Measurements from ENCODE around the gene TRIM56. TPM values are rescaled to one million over a fixed set of nuclear protein-coding genes. Genes with fewer than 3 reads are reported as not detected.
"Not testable (repeated sequence)": the region's sequence is repeated elsewhere in the genome, so short reads cannot be mapped to it uniquely, and the experiment has no call there.

The TRIM56 gene, protein sequence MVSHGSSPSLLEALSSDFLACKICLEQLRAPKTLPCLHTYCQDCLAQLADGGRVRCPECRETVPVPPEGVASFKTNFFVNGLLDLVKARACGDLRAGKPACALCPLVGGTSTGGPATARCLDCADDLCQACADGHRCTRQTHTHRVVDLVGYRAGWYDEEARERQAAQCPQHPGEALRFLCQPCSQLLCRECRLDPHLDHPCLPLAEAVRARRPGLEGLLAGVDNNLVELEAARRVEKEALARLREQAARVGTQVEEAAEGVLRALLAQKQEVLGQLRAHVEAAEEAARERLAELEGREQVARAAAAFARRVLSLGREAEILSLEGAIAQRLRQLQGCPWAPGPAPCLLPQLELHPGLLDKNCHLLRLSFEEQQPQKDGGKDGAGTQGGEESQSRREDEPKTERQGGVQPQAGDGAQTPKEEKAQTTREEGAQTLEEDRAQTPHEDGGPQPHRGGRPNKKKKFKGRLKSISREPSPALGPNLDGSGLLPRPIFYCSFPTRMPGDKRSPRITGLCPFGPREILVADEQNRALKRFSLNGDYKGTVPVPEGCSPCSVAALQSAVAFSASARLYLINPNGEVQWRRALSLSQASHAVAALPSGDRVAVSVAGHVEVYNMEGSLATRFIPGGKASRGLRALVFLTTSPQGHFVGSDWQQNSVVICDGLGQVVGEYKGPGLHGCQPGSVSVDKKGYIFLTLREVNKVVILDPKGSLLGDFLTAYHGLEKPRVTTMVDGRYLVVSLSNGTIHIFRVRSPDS
- 10 to 100 TPM; 77.4 to 77.8 TPM for total RNA-seq

DNA sequence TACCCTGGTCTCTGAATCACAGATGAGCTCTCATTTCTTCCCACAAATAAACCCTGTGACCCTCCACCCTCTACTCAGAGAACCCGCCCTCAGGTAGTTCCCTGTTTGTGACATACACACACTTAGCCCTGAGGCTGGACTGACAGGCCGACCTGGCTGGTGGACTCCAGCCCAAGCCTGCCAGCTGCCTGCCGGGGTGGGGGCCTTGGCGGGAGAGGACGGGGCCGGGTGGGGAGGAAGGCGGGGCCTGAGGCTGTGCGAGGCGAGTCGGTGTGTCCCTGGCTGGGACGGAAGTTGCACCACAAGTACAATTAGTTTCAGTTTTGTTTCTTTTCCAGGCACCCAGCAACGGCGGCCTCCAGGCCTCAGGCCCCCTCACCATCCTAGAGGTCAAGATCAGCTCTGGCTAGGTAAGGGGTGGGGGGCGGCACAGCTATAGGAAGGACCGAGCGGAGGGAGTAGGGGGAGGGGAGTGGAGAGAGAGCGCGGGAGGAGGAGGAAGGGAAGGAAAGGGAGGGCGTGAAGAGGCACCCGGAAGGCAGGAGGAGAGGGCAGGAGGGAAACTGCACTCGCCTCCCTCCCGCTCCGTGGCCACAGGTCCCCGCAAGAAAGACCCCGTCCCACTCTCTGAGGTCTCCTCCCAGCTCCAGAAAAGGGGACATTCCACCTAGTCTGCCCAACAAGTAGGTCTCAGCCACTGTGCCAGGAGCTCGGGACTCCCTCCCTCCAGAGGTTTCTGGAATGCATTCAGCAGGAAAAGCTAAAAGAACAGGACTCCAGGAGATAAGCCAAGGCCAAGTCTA is at the start of gene TRIM56:
Gene TRIM56 (plus strand): TSS at position 320 of the 803 bp plus-strand sequence. CDS start 1,832 bp downstream, outside the sequence.
- ATAC-seq (ENCODE audit: low read depth) (peak; percentile 93), DNase-seq (peak; percentile 84)
- H3K27ac Mint-ChIP-seq = peak within 1 kb of the TSS; percentile 100
- H3K4me1 Mint-ChIP-seq = peaks cover 16% of the 10 kb centered on the region
- peaks cover 5% of the 10 kb centered on the region for H3K27me3 Mint-ChIP-seq
- H3K4me3 Mint-ChIP-seq = peak within 1 kb of the TSS; percentile 99
- peaks cover 15% of the 10 kb centered on the region for H3K36me3 Mint-ChIP-seq
- POLR2A ChIA-PET = interaction anchor here (0.5 to 2.1 kb wide), 16 partner anchors 11 to 885 kb away, joined by 3 to 24 read pairs (median 4); partner anchors contain the start of genes MUC17, PLOD3, SERPINE1 and SRRT
- H3K9me3 Mint-ChIP-seq = no peaks in the 10 kb centered on the region

DNA sequence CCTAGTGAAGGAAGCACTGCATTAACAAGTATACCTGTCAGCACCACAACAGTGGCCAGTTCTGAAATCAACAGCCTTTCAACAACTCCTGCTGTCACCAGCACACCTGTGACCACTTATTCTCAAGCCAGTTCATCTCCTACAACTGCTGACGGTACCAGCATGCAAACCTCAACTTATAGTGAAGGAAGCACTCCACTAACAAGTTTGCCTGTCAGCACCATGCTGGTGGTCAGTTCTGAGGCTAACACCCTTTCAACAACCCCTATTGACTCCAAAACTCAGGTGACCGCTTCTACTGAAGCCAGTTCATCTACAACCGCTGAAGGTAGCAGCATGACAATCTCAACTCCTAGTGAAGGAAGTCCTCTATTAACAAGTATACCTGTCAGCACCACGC is 49.3 kb upstream of the TRIM56 start:
- Mint-ChIP-seq H3K4me1 (no peaks in the 10 kb centered on the region), H3K4me3 (no peak overlapping the region)
- POLR2A ChIA-PET = no interaction called here

DNA sequence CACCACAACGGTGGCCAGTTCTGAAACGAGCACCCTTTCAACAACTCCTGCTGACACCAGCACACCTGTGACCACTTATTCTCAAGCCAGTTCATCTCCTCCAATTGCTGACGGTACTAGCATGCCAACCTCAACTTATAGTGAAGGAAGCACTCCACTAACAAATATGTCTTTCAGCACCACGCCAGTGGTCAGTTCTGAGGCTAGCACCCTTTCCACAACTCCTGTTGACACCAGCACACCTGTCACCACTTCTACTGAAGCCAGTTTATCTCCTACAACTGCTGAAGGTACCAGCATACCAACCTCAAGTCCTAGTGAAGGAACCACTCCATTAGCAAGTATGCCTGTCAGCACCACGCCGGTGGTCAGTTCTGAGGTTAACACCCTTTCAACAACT is 44.0 kb upstream of the TRIM56 start:
- POLR2A ChIA-PET; H3K9me3 Mint-ChIP-seq; H3K4me1 Mint-ChIP-seq; H3K4me3 Mint-ChIP-seq; H3K36me3 Mint-ChIP-seq; H3K27ac Mint-ChIP-seq; ATAC-seq (ENCODE audit: low read depth); DNase-seq; H3K27me3 Mint-ChIP-seq: not testable (repeated sequence)

More for the DNA sequence above, 49.3 kb upstream of the TRIM56 start:
- H3K9me3 Mint-ChIP-seq = no peaks in the 10 kb centered on the region
- no peak overlapping the region for H3K27ac Mint-ChIP-seq
- DNase-seq (no peak), ATAC-seq (ENCODE audit: low read depth) (no peak)
- H3K36me3 Mint-ChIP-seq = no peaks in the 10 kb centered on the region
- no peaks in the 10 kb centered on the region for H3K27me3 Mint-ChIP-seq

DNA sequence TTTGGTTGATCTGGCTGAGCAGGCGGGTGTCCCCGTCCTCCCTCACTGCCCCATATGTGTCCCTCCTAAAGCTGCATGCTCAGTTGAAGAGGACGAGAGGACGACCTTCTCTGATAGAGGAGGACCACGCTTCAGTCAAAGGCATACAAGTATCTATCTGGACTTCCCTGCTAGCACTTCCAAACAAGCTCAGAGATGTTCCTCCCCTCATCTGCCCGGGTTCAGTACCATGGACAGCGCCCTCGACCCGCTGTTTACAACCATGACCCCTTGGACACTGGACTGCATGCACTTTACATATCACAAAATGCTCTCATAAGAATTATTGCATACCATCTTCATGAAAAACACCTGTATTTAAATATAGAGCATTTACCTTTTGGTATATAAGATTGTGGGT is 26.9 kb upstream of the TRIM56 start:
- Mint-ChIP-seq H3K9me3 (no peaks in the 10 kb centered on the region), H3K27me3 (peaks cover 26% of the 10 kb centered on the region), H3K27ac (no peak overlapping the region), H3K36me3 (no peaks in the 10 kb centered on the region), H3K4me3 (no peak overlapping the region), H3K4me1 (no peaks in the 10 kb centered on the region)
- no peak for ATAC-seq (ENCODE audit: low read depth)
- DNase-seq = peak; percentile 75
- POLR2A ChIA-PET = no interaction called here

DNA sequence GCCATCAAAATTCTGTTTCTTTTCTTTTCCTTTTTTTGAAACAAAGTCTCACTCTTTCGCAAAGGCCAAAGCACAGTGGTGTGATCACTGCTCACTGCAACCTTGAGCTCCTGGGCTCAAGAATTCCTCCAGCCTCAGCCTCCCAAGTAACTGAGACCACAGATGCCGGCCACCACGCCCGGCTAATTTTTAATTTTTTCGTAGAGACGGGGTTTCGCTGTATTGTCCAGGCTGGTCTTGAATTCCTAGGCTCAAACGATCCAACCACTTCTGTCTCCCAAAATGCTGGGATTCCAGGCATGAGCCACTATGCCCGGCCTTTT is 25.7 kb upstream of the TRIM56 start:
- no peaks in the 10 kb centered on the region for H3K36me3 Mint-ChIP-seq
- H3K27ac Mint-ChIP-seq = no peak overlapping the region
- H3K27me3 Mint-ChIP-seq = peaks cover 21% of the 10 kb centered on the region
- ATAC-seq (ENCODE audit: low read depth) = no peak
- DNase-seq = no peak
- H3K4me3 Mint-ChIP-seq = no peak overlapping the region
- POLR2A ChIA-PET = interaction anchor here (0.6 kb wide), 1 partner anchor 453 kb away, joined by 3 read pairs; no protein-coding TSS in a partner anchor
- H3K9me3 Mint-ChIP-seq = no peaks in the 10 kb centered on the region
- no peaks in the 10 kb centered on the region for H3K4me1 Mint-ChIP-seq

DNA sequence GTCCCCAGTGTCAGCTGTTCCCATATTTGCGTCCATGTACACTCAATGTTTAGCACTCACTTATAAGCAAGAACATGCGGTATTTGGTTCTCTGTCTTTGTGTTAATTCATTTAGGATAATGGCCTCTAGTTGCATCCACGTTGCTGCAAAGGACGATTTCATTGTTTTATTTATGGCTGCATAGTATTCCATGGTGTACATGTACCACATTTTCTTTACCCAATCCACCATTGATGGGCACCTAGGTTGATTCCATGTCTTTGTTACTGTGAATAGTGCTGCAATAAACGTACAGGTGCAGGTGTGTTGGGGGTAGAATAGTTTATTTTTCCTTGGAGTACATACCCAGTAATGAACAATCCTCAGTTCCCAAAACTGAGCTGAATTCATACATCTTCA is 24.3 kb upstream of the TRIM56 start:
- no peaks in the 10 kb centered on the region for H3K36me3 Mint-ChIP-seq
- H3K4me3 Mint-ChIP-seq = no peak overlapping the region
- ATAC-seq (ENCODE audit: low read depth) = no peak
- no peaks in the 10 kb centered on the region for H3K4me1 Mint-ChIP-seq
- peaks cover 19% of the 10 kb centered on the region for H3K27me3 Mint-ChIP-seq
- POLR2A ChIA-PET = no interaction called here
- DNase-seq = no peak
- no peak overlapping the region for H3K27ac Mint-ChIP-seq
- no peaks in the 10 kb centered on the region for H3K9me3 Mint-ChIP-seq

DNA sequence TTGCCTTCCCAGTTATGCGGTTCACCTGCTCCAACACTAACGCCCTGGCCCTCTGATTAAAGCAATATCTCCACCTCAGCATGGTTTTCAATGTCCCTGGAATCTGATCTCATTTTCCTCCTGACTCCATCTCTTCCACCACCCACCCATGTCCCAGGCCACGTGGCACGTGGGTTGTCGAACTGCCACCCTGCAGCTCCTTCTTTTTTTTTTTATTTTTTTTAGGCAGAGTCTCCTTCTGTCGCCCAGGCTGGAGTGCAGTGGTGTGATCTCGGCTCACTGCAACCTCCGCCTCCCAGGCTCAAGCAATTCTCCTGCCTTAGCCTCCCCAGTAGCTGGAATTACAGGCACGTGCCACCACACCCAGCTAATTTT is 21.1 kb upstream of the TRIM56 start:
- H3K9me3 Mint-ChIP-seq; H3K36me3 Mint-ChIP-seq; DNase-seq; ATAC-seq (ENCODE audit: low read depth); POLR2A ChIA-PET; H3K4me3 Mint-ChIP-seq; H3K4me1 Mint-ChIP-seq; H3K27ac Mint-ChIP-seq: not testable (repeated sequence)
- H3K27me3 Mint-ChIP-seq = peaks cover 12% of the 10 kb centered on the region

DNA sequence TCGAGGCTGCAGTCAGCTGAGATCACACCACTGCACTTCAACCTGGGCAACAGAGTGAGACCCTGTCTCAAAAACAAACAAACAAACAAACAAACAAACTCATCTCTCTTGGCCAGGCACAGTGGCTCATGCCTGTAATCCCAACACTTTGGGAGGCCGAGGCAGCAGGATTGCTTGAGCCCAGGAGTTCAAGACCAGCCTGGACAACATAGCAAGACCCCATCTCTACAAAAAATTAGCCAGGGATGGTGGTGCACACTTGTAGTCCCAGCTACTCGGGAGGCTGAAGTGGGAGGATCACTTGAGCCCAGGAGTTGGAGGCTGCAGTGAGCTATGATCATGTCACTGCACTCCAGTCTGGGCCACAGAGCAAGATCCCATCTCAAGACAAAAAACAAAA is 20.1 kb upstream of the TRIM56 start:
- H3K27ac Mint-ChIP-seq; H3K27me3 Mint-ChIP-seq; H3K4me3 Mint-ChIP-seq; H3K4me1 Mint-ChIP-seq; H3K9me3 Mint-ChIP-seq; ATAC-seq (ENCODE audit: low read depth); POLR2A ChIA-PET; H3K36me3 Mint-ChIP-seq; DNase-seq: not testable (repeated sequence)

DNA sequence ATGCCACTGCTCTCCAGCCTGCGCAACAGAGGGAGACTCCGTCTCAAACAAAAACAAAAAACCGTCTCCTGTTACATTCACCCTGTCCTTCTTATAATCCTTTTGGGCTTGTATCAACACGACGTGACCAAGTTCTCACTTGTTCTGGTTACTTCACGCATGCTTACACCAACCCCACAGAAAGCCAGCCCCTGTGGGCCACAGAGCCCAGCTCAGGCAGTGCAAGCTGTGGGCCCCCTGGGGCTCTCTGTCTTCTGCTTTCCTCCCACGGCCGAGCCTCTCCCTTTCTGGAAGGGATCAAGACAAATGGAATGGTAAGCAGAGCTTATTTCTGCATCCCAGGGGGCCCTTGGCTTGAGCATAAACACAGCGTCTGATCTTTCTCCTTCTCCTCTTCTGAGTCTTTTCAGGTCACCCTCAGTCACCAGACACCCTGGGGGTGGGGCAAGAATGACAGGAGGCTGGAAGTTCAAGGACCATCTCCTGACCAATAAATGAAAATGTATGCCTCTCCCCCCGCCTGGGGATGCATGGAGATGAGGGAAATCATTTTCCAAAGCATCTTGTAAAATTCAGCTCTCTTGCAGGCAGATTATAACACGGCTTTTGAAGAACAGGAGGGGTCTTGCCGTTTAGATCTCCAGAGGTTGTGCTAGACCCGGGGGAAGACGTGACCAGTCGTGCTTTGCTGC is 19.0 kb upstream of the TRIM56 start:
- no peaks in the 10 kb centered on the region for H3K4me1 Mint-ChIP-seq
- DNase-seq (no peak), ATAC-seq (ENCODE audit: low read depth) (no peak)
- H3K27me3 Mint-ChIP-seq = peaks cover 14% of the 10 kb centered on the region
- no peaks in the 10 kb centered on the region for H3K36me3 Mint-ChIP-seq
- no peaks in the 10 kb centered on the region for H3K9me3 Mint-ChIP-seq
- POLR2A ChIA-PET = no interaction called here
- no peak overlapping the region for H3K4me3 Mint-ChIP-seq
- H3K27ac Mint-ChIP-seq = no peak overlapping the region

DNA sequence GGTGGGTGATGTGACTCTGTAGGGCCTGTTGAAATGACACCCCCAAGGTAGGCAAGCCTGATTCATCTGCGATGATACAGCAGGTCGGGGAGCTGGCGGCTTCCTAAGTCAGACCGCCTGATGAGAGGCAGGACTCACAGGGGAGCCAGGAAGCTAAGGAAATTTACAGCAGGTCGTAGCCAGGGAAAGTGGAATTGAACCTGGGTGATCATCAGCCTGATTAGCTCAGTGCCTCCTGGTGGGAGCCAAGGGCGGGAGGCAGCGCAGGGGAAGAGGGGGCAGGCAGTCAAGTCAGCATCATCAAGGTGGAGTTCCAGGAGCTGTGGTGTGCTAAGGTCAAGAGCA is 18.5 kb upstream of the TRIM56 start:
- H3K36me3 Mint-ChIP-seq = no peaks in the 10 kb centered on the region
- DNase-seq (no peak), ATAC-seq (ENCODE audit: low read depth) (no peak)
- POLR2A ChIA-PET = no interaction called here
- H3K9me3 Mint-ChIP-seq = no peaks in the 10 kb centered on the region
- H3K4me3 Mint-ChIP-seq = no peak overlapping the region
- H3K27me3 Mint-ChIP-seq = peaks cover 19% of the 10 kb centered on the region
- H3K4me1 Mint-ChIP-seq = no peaks in the 10 kb centered on the region
- H3K27ac Mint-ChIP-seq = no peak overlapping the region

DNA sequence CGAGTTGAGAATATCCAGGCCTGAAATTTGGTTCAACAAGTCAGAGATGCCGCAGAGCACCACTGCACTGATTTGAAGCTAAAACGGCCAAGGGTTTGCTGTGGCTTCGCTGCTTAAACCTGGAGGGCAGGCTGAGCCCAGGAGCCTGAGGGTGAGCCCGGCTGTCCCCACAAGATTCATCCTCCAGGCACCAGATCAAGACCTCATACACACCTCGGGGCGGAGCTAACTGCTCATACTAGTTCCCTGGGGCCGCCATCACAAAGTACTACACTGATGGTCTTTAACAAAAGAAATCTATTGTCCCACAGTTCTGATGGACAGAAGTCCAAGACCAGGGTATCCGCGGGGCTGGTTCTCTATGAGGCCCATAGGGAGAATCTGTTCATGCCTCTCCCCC is 16.9 kb upstream of the TRIM56 start:
- H3K4me1 Mint-ChIP-seq = no peaks in the 10 kb centered on the region
- H3K27ac Mint-ChIP-seq = no peak overlapping the region
- H3K27me3 Mint-ChIP-seq = peaks cover 22% of the 10 kb centered on the region
- DNase-seq (no peak), ATAC-seq (ENCODE audit: low read depth) (no peak)
- H3K9me3 Mint-ChIP-seq = no peaks in the 10 kb centered on the region
- H3K36me3 Mint-ChIP-seq = no peaks in the 10 kb centered on the region
- no peak overlapping the region for H3K4me3 Mint-ChIP-seq
- POLR2A ChIA-PET = no interaction called here

DNA sequence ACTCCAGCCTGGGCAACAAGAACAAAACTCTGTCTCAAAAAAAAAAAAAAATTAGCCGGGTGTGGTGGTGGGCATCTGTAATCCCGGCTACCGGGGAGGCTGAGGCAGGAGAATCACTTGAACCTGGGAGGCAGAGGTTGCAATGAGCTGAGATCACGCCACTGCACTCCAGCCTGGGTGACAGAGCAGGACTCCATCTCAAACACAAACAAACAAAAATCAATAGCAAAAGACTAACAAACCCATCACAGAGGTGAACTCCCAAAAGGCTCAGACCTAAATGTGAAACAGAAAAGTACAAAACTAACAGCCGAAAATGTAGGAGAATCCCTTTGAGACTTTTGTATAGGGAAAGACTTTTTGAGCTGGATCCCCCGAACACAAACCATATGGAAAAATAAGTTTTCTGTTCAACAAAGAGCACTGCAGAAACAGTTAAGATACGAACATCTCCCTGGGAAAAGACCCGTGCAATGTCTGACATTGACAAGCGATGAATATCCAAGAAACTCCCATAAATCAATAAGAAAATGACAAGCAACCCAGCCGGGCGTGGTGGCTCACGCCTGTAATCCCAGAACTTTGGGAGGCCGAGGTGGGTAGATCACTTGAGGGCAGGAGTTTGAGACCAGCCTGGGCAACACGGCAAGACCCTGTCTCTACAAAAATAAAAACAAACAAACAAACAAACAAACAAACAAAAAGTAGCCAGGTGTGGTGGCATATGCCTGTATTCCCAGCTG is 13.7 kb upstream of the TRIM56 start:
- not testable (repeated sequence) for H3K9me3 Mint-ChIP-seq; ATAC-seq (ENCODE audit: low read depth); H3K4me3 Mint-ChIP-seq; H3K36me3 Mint-ChIP-seq; H3K4me1 Mint-ChIP-seq; DNase-seq; H3K27ac Mint-ChIP-seq
- peaks cover 25% of the 10 kb centered on the region for H3K27me3 Mint-ChIP-seq
- POLR2A ChIA-PET = interaction anchor here (0.7 kb wide), 1 partner anchor 19 kb away, joined by 3 read pairs; no protein-coding TSS in a partner anchor

All from activated naive CD8-positive, alpha-beta T cell treated with anti-CD3 and anti-CD28 coated beads, Interleukin-2, amount 10 ng/mL, durations not matched to agents 7 days and 5 days (primary cell).